GM06990 (cell line): ENCODE measurements around the gene QKI.

ENCODE experiments used
- DNase-seq: peaks from one replicate; pipeline ENCODE4 v3.0.0-alpha.2; 2011; ENCODE audit not compliant: insufficient read length; ENCODE audit errors: extremely low read depth
- H3K27me3 ChIP-seq: replicated peaks from 2 replicates; pipeline ENCODE4 v1.6.0; 2011; ENCODE audit warnings: low read length; ENCODE audit not compliant: control insufficient read depth, insufficient read depth
- H3K36me3 ChIP-seq: 2 replicates; pipeline ENCODE4 v1.5.1; 2011; ENCODE audit warnings: low read length; ENCODE audit not compliant: control insufficient read depth, insufficient read depth
- H3K4me3 ChIP-seq: replicated peaks from 2 replicates; pipeline ENCODE4 v1.5.1; 2011; ENCODE audit warnings: low read depth, mild to moderate bottlenecking, control low read depth, low read length
- TF ChIP-seq, protein P1 (sequence below): IDR thresholded peaks from 2 replicates; pipeline ENCODE4 v1.5.1; 2011; ENCODE audit warnings: low read length, control low read depth, mild to moderate bottlenecking, inconsistent platforms; ENCODE audit not compliant: insufficient read depth, poor library complexity, severe bottlenecking

The QKI gene

DNA sequence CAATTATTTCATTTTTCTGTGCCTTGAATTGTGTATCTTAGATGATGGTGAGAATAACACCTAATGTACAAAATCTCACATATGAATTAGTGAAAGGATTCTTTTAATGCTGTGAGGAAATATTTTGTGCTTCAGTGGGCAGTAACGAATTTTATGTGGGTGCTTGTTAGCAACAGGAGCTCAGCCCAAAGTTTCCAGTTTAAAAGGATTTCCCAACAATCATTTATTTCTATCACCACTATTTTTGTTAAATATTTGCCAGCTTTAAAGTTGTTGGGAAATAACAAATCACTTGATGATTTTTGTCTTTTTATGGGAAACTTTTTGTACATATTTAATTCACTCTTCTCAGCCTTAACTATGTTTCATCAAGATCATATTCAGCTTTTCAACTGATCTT, 111.8 kb downstream of the QKI start:
- H3K36me3 ChIP-seq, result no peaks in the 10 kb centered on the region
- TF ChIP-seq, protein P1, sequence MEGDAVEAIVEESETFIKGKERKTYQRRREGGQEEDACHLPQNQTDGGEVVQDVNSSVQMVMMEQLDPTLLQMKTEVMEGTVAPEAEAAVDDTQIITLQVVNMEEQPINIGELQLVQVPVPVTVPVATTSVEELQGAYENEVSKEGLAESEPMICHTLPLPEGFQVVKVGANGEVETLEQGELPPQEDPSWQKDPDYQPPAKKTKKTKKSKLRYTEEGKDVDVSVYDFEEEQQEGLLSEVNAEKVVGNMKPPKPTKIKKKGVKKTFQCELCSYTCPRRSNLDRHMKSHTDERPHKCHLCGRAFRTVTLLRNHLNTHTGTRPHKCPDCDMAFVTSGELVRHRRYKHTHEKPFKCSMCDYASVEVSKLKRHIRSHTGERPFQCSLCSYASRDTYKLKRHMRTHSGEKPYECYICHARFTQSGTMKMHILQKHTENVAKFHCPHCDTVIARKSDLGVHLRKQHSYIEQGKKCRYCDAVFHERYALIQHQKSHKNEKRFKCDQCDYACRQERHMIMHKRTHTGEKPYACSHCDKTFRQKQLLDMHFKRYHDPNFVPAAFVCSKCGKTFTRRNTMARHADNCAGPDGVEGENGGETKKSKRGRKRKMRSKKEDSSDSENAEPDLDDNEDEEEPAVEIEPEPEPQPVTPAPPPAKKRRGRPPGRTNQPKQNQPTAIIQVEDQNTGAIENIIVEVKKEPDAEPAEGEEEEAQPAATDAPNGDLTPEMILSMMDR, result no peak
- no peak overlapping the region for H3K4me3 ChIP-seq
- no peak for DNase-seq
- no peaks in the 10 kb centered on the region for H3K27me3 ChIP-seq

DNA sequence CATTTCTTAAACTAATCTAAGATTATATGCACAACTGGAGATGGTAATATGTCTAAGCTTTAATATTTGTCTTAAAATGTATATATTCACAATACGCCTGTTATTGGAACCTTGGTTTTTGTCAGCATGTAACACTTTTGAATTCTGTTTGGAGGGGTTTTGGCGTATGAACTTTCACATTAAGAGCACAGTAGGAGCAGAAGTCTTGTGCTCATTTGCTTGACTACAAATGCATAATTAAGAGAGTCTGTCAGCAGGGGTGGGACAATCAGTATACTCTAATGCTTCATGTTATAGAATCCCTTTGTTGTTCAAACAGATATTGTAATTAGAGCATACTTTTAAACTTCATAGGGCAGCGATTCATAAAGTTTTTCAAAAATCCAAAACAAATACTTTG, 112.8 kb downstream of the QKI start:
- DNase-seq, result no peak

DNA sequence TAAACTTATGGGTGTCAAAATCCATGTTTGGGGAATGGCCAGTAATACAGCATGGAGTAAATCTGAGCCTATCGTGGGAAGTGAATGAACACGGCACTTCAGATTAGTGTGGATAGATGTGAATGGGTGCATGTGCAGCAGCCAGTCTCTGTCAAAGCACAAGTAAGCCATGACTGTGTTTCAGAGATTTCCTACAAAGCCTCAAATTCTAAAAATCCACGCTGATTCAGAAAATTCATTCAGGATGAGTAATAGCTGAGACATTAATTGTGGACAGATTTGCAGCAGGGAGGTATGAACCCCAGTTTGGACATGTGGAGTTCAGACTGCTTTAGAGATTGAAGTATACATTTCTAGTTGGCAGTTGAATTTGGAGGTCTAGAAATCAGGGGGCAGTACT, 115.1 kb downstream of the QKI start:
- Histone ChIP-seq H3K27me3 (no peaks in the 10 kb centered on the region), H3K4me3 (no peak overlapping the region), H3K36me3 (no peaks in the 10 kb centered on the region)
- DNase-seq, result no peak
- TF ChIP-seq, protein P1, result no peak

More for the DNA sequence above, 112.8 kb downstream of the QKI start:
- H3K4me3 ChIP-seq, result no peak overlapping the region
- no peaks in the 10 kb centered on the region for H3K36me3 ChIP-seq
- TF ChIP-seq, protein P1, result no peak
- no peaks in the 10 kb centered on the region for H3K27me3 ChIP-seq

DNA sequence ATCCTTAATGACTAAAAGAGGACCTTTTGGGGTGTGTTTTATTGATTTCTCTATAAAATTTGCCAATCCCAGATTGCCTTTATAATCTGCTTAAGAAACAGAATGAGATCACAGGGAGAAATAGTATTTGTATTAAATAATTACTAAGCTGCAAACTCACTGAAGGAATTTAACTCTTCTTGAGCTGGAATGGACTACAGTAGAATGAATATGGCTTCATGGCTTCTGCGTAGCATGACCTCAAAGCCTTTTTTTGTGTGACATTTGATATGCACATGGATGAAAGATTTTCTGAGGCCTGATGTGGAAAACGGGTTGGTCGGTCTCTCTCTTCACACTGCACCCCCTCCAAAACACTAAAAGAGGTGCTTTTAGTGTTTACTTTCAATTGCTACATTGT, 115.9 kb downstream of the QKI start:
- TF ChIP-seq, protein P1, result no peak
- Histone ChIP-seq H3K27me3 (no peaks in the 10 kb centered on the region), H3K36me3 (no peaks in the 10 kb centered on the region), H3K4me3 (no peak overlapping the region)
- DNase-seq, result no peak

DNA sequence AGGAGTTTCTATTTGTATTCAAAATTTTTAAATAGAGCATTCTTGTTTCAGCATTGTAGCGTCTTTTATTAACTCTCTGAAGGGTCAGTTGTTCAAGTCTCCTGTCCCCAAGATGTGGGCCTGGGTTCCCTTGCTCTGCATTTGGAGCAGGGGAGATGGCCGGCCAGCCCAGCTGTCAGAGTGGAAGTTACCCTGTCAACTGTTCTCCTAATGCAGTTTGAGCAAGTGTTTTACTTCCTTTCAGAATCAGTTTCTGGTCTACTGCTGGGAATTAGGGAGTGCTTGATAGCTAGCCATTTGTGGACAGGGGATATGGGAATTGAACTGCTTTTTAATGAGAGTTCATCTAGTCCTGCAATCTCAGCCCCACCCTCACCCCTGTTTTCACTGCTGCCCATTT, 116.6 kb downstream of the QKI start:
- Histone ChIP-seq H3K4me3 (no peak overlapping the region), H3K27me3 (no peaks in the 10 kb centered on the region), H3K36me3 (no peaks in the 10 kb centered on the region)
- TF ChIP-seq, protein P1, result no peak
- DNase-seq, result no peak

DNA sequence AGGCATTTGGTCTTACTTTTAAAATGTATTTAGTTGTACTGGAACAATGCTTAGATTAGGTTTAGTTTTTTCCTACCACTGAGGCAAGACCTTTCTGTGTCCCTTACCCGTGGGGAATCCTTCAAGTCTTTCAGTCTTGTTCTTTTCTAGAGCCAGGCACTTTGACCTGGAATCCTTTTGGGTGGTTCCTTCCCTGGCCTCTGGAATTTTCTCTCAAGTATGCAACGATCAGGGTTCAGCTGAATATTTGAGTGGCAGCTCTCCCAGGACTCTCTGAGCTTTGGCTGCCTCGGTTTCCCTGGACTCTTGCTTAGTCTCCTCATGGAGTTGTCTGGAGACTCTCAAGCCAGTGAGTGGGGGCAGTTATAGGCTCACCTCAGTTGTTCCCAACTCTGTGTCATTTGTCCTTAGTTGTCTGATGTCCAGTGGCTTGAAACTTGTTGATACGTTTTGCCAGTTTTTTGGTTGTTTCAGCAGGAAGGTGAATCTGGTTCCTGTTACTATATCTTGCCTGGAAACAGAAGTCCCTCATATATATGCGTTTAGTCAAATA, 118.1 kb downstream of the QKI start:
- no peak for DNase-seq
- H3K27me3 ChIP-seq, result no peaks in the 10 kb centered on the region
- TF ChIP-seq, protein P1, result no peak
- H3K36me3 ChIP-seq, result no peaks in the 10 kb centered on the region
- no peak overlapping the region for H3K4me3 ChIP-seq
